Measurements from ENCODE around the gene SLC37A2. TPM values are rescaled to one million over a fixed set of nuclear protein-coding genes. Genes with fewer than 3 reads are reported as not detected.

The SLC37A2 gene
- total RNA-seq, 1 donor from 2014 or later: 0.54 TPM

DNA sequence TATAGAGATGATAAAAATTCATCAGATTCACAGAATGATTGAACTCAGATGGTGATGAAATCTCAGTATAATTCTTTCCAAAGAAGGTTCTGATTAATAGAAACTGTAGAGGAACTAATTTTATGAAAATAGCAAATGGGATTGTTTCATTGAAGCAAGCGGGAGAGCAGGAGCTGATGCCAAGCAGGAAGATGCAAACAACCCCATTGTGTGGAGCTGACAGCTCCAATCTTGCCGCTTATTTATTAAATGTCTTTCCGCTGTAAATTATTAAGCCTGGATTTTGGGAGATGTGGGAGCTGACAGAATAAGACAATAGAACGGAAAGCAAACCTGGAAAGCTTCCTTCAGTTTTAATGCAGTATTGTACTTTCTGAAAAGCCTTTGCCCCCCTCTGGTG is 54.3 kb downstream of the SLC37A2 start:
- TF ChIP-seq, protein P1, sequence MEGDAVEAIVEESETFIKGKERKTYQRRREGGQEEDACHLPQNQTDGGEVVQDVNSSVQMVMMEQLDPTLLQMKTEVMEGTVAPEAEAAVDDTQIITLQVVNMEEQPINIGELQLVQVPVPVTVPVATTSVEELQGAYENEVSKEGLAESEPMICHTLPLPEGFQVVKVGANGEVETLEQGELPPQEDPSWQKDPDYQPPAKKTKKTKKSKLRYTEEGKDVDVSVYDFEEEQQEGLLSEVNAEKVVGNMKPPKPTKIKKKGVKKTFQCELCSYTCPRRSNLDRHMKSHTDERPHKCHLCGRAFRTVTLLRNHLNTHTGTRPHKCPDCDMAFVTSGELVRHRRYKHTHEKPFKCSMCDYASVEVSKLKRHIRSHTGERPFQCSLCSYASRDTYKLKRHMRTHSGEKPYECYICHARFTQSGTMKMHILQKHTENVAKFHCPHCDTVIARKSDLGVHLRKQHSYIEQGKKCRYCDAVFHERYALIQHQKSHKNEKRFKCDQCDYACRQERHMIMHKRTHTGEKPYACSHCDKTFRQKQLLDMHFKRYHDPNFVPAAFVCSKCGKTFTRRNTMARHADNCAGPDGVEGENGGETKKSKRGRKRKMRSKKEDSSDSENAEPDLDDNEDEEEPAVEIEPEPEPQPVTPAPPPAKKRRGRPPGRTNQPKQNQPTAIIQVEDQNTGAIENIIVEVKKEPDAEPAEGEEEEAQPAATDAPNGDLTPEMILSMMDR (IDR thresholded peaks at IDR 0.05; ENCODE audit: unreplicated experiment): no peak
- Mint-ChIP-seq H3K36me3 (peaks cover under 1% of the 10 kb centered on the region), H3K9me3 (peaks cover 21% of the 10 kb centered on the region), H3K4me3 (no peak overlapping the region), H3K27ac (no peak overlapping the region), H3K27me3 (ENCODE audit: low read depth) (peaks cover 22% of the 10 kb centered on the region), H3K4me1 (peaks cover 14% of the 10 kb centered on the region)
- no peak for DNase-seq (ENCODE audit: low spot score in 2 of 2, unreplicated experiment in 2 of 2)

DNA sequence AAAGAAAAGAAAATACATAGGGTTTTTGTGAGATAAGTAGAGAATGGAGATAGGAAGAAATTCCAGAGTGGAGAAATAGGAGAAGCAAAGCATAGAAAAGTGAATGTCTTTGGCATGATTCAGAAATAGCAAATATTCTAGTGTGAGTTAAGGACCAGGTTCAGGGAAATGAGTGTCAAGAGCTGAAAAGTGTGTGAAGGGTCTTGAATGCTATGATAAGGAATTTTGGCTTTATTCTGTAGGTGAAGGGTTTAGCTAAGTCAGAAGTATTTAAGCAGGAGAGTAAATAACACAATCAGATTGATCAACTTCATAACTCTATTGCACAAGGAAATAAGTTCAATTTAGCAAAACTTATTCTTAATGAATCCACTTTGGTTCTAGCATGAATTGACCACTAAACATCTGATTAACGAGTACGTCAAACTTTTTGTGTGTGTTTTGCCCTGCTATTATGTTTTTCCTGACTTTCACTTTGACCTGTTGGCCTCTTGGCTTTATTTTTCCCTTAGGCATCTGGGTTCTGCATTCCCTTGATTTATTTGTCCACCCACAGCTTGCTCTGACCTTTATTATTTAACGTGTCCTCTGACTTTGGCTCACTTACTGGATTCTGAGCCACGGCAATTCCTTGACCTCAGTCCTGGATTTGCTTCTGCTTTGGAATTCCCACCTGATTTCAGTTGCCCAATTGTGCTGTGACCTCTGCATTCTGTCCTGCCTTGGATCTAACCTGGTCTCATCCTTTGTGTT is 60.3 kb downstream of the SLC37A2 start:
- Mint-ChIP-seq H3K4me3 (no peak overlapping the region), H3K27ac (no peak overlapping the region), H3K4me1 (peaks cover 14% of the 10 kb centered on the region), H3K27me3 (ENCODE audit: low read depth) (peaks cover 21% of the 10 kb centered on the region), H3K36me3 (no peaks in the 10 kb centered on the region), H3K9me3 (peaks cover 4% of the 10 kb centered on the region)
- no peak for DNase-seq (ENCODE audit: low spot score in 2 of 2, unreplicated experiment in 2 of 2)
- TF ChIP-seq, protein P1 (IDR thresholded peaks at IDR 0.05; ENCODE audit: unreplicated experiment): no peak

DNA sequence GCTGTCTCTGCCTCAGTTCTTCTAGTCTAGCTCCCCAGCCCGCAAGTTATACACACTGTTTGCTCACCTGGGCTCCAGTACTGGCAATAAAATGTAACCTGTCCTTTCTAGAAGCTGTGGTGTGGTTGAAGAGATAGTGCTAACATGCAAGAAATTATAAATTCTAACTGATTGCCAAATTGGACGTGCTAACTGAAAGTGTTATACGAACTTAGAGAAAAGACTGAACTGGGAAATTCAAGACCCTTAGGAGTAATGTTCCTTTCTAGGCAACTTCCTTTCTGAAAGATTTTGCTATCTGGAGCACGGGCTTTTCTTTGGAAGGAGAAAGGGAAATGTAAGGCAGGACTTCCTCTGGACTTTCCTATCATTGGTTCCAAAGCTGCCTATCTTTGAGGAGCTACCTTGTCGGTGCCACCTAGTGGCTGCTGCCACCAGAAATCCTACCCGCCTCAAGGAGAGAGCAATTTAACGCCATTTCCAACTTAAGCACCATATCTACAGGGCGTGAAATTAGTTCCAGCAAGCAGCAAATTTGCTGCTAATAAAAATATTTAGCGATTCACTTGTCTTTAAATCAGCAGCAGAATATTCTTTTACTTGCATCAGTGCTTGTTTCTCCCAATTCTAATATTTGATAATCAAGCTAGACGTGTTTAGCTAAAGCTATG is 61.0 kb downstream of the SLC37A2 start:
- Mint-ChIP-seq H3K4me3 (no peak overlapping the region), H3K4me1 (peaks cover 14% of the 10 kb centered on the region), H3K9me3 (peaks cover 4% of the 10 kb centered on the region), H3K36me3 (no peaks in the 10 kb centered on the region), H3K27ac (no peak overlapping the region), H3K27me3 (ENCODE audit: low read depth) (peaks cover 27% of the 10 kb centered on the region)
- TF ChIP-seq, protein P1 (IDR thresholded peaks at IDR 0.05; ENCODE audit: unreplicated experiment): no peak
- no peak for DNase-seq (ENCODE audit: low spot score in 2 of 2, unreplicated experiment in 2 of 2)

DNA sequence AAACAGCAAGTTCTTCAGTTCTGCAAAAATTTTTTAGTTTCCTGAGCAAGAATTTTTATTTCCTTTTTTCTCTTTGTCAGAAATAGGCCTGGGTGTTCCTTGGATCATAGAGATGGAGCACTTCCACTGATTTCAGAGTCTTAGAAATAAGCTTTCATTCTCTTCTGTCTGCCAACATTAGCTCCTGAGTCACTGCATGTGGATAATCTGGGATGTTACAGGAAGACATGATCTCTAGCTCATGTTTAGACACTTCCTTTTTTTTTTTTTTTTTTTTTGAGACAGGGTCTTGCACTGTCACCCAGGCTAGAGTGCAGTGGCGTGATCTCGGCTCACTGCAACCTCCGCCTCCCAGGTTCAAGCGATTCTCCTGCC is 61.5 kb downstream of the SLC37A2 start:
- peaks cover 31% of the 10 kb centered on the region for H3K27me3 Mint-ChIP-seq (ENCODE audit: low read depth)
- no peak overlapping the region for H3K27ac Mint-ChIP-seq
- peaks cover 4% of the 10 kb centered on the region for H3K9me3 Mint-ChIP-seq
- no peaks in the 10 kb centered on the region for H3K36me3 Mint-ChIP-seq
- H3K4me3 Mint-ChIP-seq: no peak overlapping the region
- no peak for DNase-seq (ENCODE audit: low spot score in 2 of 2, unreplicated experiment in 2 of 2)
- H3K4me1 Mint-ChIP-seq: peaks cover 14% of the 10 kb centered on the region
- TF ChIP-seq, protein P1 (IDR thresholded peaks at IDR 0.05; ENCODE audit: unreplicated experiment): no peak

DNA sequence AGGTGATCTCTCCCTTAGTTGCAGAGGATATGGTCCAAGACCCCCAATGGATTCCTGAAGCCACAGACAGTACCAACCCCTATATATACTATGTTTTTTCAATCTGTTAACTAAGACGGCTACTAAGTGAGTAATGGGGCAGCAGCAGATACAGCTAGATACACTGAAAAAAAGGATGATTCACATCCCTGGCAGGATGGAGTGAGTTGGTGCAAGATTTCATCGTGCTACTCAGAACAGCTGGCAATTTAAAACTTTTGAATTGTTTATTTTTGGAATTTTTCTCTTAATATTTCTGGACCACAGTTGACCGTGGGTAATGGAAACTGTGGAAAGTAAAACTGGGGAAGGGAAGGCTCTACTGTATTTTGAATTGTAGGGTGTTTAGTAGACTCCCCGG is 65.3 kb downstream of the SLC37A2 start:
- H3K27me3 Mint-ChIP-seq (ENCODE audit: low read depth): peaks cover 35% of the 10 kb centered on the region
- no peak overlapping the region for H3K27ac Mint-ChIP-seq
- H3K36me3 Mint-ChIP-seq: no peaks in the 10 kb centered on the region
- no peak overlapping the region for H3K4me3 Mint-ChIP-seq
- peaks cover 9% of the 10 kb centered on the region for H3K9me3 Mint-ChIP-seq
- DNase-seq (ENCODE audit: low spot score in 2 of 2, unreplicated experiment in 2 of 2): no peak
- H3K4me1 Mint-ChIP-seq: peaks cover 10% of the 10 kb centered on the region
- TF ChIP-seq, protein P1 (IDR thresholded peaks at IDR 0.05; ENCODE audit: unreplicated experiment): no peak
